ENCODE data around the gene SHISAL2A. TPM values are rescaled to one million over a fixed set of nuclear protein-coding genes. Genes with fewer than 3 reads are reported as not detected.
A peak's percentile ranks its signal among the peaks of the same experiment; 100 is the strongest.
"Not testable (repeated sequence)": the region's sequence is repeated elsewhere in the genome, so short reads cannot be mapped to it uniquely, and the experiment has no call there.

The SHISAL2A gene
- total RNA-seq, 5 donors from 2014 or later (not counting 1 experiment from before 2014, with no cell fraction given), result 38.4 to 80.7 (median 74.7) TPM

GRCh38 chr1:52679498-52679897 lies 46.5 kb downstream of the SHISAL2A start:
- peaks cover 8 to 23% of the 10 kb centered on the region in 2 donors for H3K36me3 ChIP-seq (ENCODE audit: control insufficient read depth in 2 of 2, extremely low read depth in 1 of 2, insufficient read depth in 1 of 2, low read length in 1 of 2)
- no peak for DNase-seq
- Mint-ChIP-seq H3K27me3 (no peaks in the 10 kb centered on the region), H3K4me3 (no peak overlapping the region), H3K27ac (peak overlapping the region in 1 of 2 donors; percentile 19), H3K9me3 (no peaks in the 10 kb centered on the region), H3K4me1 (peaks cover 5 to 7% (median 7%) of the 10 kb centered on the region in 3 donors), H3K36me3 (peaks cover 24% of the 10 kb centered on the region)
- ChIA-PET POLR2A (no interaction called here), CTCF (interaction anchor here in 1 of 2 donors (0.7 kb wide), 1 partner anchor 122 kb away, joined by 3 read pairs; no protein-coding TSS in a partner anchor)
- no peaks in the 10 kb centered on the region for H3K27me3 ChIP-seq (replicated peaks in 1 of 2; ENCODE audit: control insufficient read depth in 2 of 2, extremely low read depth in 1 of 2, insufficient read depth in 2 of 2, low read length in 1 of 2)
- H3K4me1 ChIP-seq (ENCODE audit: control insufficient read depth in 1 of 2, extremely low read depth in 1 of 2, insufficient read depth in 2 of 2, low read length in 2 of 2), result peaks cover 0 to 4% of the 10 kb centered on the region in 2 experiments
- H3K9me3 ChIP-seq, result no peaks in the 10 kb centered on the region
- no peak overlapping the region for H3K4me3 ChIP-seq (ENCODE audit: control insufficient read depth in 1 of 2, extremely low read depth in 1 of 2, low read length in 1 of 2)
- ATAC-seq (replicated peaks in 1 of 4), result no peak
- H3K27ac ChIP-seq (ENCODE audit: low read length), result no peak overlapping the region
- WGBS (ENCODE audit: insufficient coverage), result 100% methylated on average over 1 of the region's 5 CpGs

- Mint-ChIP-seq H3K27me3 (no peaks in the 10 kb centered on the region), H3K4me1 (peaks cover 2 to 9% (median 3%) of the 10 kb centered on the region in 3 donors), H3K4me3 (no peak overlapping the region), H3K36me3 (peaks cover 18% of the 10 kb centered on the region), H3K9me3 (no peaks in the 10 kb centered on the region), H3K27ac (peak overlapping the region in 1 of 2 donors; percentile 40)
- 84% methylated on average over 2 of the region's 3 CpGs for WGBS (ENCODE audit: insufficient coverage)
- DNase-seq, result no peak
- no peaks in the 10 kb centered on the region for H3K4me1 ChIP-seq (ENCODE audit: control insufficient read depth in 1 of 2, extremely low read depth in 1 of 2, insufficient read depth in 2 of 2, low read length in 2 of 2)
- ChIA-PET POLR2A (interaction anchor here in 1 of 2 donors (0.8 kb wide), 1 partner anchor 647 kb away, joined by 4 read pairs; no protein-coding TSS in a partner anchor), CTCF (interaction anchor here in 1 of 2 donors (0.5 kb wide), 1 partner anchor 73 kb away, joined by 3 read pairs; no protein-coding TSS in a partner anchor)
- H3K27me3 ChIP-seq (replicated peaks in 1 of 2; ENCODE audit: control insufficient read depth in 2 of 2, extremely low read depth in 1 of 2, insufficient read depth in 2 of 2, low read length in 1 of 2), result no peaks in the 10 kb centered on the region
- peaks cover 8 to 15% of the 10 kb centered on the region in 2 donors for H3K36me3 ChIP-seq (ENCODE audit: control insufficient read depth in 2 of 2, extremely low read depth in 1 of 2, insufficient read depth in 1 of 2, low read length in 1 of 2)
- no peak for ATAC-seq (replicated peaks in 1 of 4)
- H3K9me3 ChIP-seq, result no peaks in the 10 kb centered on the region
- no peak overlapping the region for H3K27ac ChIP-seq (ENCODE audit: low read length)
- no peak overlapping the region for H3K4me3 ChIP-seq (ENCODE audit: control insufficient read depth in 1 of 2, extremely low read depth in 1 of 2, low read length in 1 of 2)
Observed at GRCh38 chr1:52680353-52680752, 47.4 kb downstream of the SHISAL2A start.

- no peak overlapping the region for H3K4me3 Mint-ChIP-seq
Observed at GRCh38 chr1:52681136-52681535, 48.2 kb downstream of the SHISAL2A start.

GRCh38 chr1:52683367-52683940 lies 50.5 kb downstream of the SHISAL2A start:
- Mint-ChIP-seq H3K9me3 (no peaks in the 10 kb centered on the region), H3K4me3 (no peak overlapping the region), H3K36me3 (peaks cover 20% of the 10 kb centered on the region), H3K4me1 (peaks cover 7 to 26% (median 10%) of the 10 kb centered on the region in 3 donors), H3K27ac (peak overlapping the region in 1 of 2 donors; percentile 52), H3K27me3 (no peaks in the 10 kb centered on the region)
- Histone ChIP-seq H3K36me3 (ENCODE audit: control insufficient read depth in 2 of 2, extremely low read depth in 1 of 2, insufficient read depth in 1 of 2, low read length in 1 of 2) (peaks cover 3 to 14% of the 10 kb centered on the region in 2 donors), H3K4me1 (ENCODE audit: control insufficient read depth in 1 of 2, extremely low read depth in 1 of 2, insufficient read depth in 2 of 2, low read length in 2 of 2) (peaks cover 0 to 7% of the 10 kb centered on the region in 2 experiments), H3K27ac (ENCODE audit: low read length) (no peak overlapping the region), H3K27me3 (replicated peaks in 1 of 2; ENCODE audit: control insufficient read depth in 2 of 2, extremely low read depth in 1 of 2, insufficient read depth in 2 of 2, low read length in 1 of 2) (no peaks in the 10 kb centered on the region), H3K4me3 (ENCODE audit: control insufficient read depth in 1 of 2, extremely low read depth in 1 of 2, low read length in 1 of 2) (no peak overlapping the region), H3K9me3 (no peaks in the 10 kb centered on the region)
- WGBS (ENCODE audit: insufficient coverage), result 80% methylated on average over 2 of the region's 4 CpGs
- POLR2A ChIA-PET, result no interaction called here
- CTCF ChIA-PET, result interaction anchor here in 1 of 2 donors (0.9 kb wide), 1 partner anchor 13 kb away, joined by 3 read pairs; no protein-coding TSS in a partner anchor
- no peak for ATAC-seq (replicated peaks in 1 of 4)
- DNase-seq, result no peak

More at GRCh38 chr1:52681136-52681535, 48.2 kb downstream of the SHISAL2A start:
- ChIA-PET POLR2A (no interaction called here), CTCF (no interaction called here)
- Mint-ChIP-seq H3K27me3 (no peaks in the 10 kb centered on the region), H3K36me3 (peaks cover 19% of the 10 kb centered on the region), H3K9me3 (no peaks in the 10 kb centered on the region), H3K27ac (no peak overlapping the region), H3K4me1 (peaks cover 5 to 14% (median 8%) of the 10 kb centered on the region in 3 donors)
- H3K9me3 ChIP-seq, result no peaks in the 10 kb centered on the region
- peaks cover 0 to 6% of the 10 kb centered on the region in 2 experiments for H3K4me1 ChIP-seq (ENCODE audit: control insufficient read depth in 1 of 2, extremely low read depth in 1 of 2, insufficient read depth in 2 of 2, low read length in 2 of 2)
- peaks cover 8 to 11% of the 10 kb centered on the region in 2 donors for H3K36me3 ChIP-seq (ENCODE audit: control insufficient read depth in 2 of 2, extremely low read depth in 1 of 2, insufficient read depth in 1 of 2, low read length in 1 of 2)
- no peak overlapping the region for H3K27ac ChIP-seq (ENCODE audit: low read length)
- no peak for ATAC-seq (replicated peaks in 1 of 4)
- no peak for DNase-seq
- 100% methylated on average over 1 of the region's 4 CpGs for WGBS (ENCODE audit: insufficient coverage)
- H3K4me3 ChIP-seq (ENCODE audit: control insufficient read depth in 1 of 2, extremely low read depth in 1 of 2, low read length in 1 of 2), result no peak overlapping the region
- no peaks in the 10 kb centered on the region for H3K27me3 ChIP-seq (replicated peaks in 1 of 2; ENCODE audit: control insufficient read depth in 2 of 2, extremely low read depth in 1 of 2, insufficient read depth in 2 of 2, low read length in 1 of 2)

GRCh38 chr1:52684545-52684944 lies 51.6 kb downstream of the SHISAL2A start:
- Histone ChIP-seq H3K4me3 (ENCODE audit: control insufficient read depth in 1 of 2, extremely low read depth in 1 of 2, low read length in 1 of 2) (no peak overlapping the region), H3K27me3 (replicated peaks in 1 of 2; ENCODE audit: control insufficient read depth in 2 of 2, extremely low read depth in 1 of 2, insufficient read depth in 2 of 2, low read length in 1 of 2) (no peaks in the 10 kb centered on the region), H3K27ac (ENCODE audit: low read length) (no peak overlapping the region), H3K36me3 (ENCODE audit: control insufficient read depth in 2 of 2, extremely low read depth in 1 of 2, insufficient read depth in 1 of 2, low read length in 1 of 2) (peaks cover 0 to 14% of the 10 kb centered on the region in 2 donors), H3K4me1 (ENCODE audit: control insufficient read depth in 1 of 2, extremely low read depth in 1 of 2, insufficient read depth in 2 of 2, low read length in 2 of 2) (peaks cover 0 to 7% of the 10 kb centered on the region in 2 experiments), H3K9me3 (no peaks in the 10 kb centered on the region)
- Mint-ChIP-seq H3K9me3 (no peaks in the 10 kb centered on the region), H3K27me3 (no peaks in the 10 kb centered on the region), H3K27ac (peak overlapping the region in 1 of 2 donors; percentile 53), H3K4me1 (peaks cover 7 to 26% (median 10%) of the 10 kb centered on the region in 3 donors), H3K4me3 (no peak overlapping the region), H3K36me3 (peaks cover 20% of the 10 kb centered on the region)
- no peak for ATAC-seq (replicated peaks in 1 of 4)
- ChIA-PET CTCF (interaction anchor here (0.6 to 1.1 kb wide), 4 partner anchors 19 to 261 kb away, joined by 3 read pairs; no protein-coding TSS in a partner anchor), POLR2A (interaction anchor here (0.6 to 0.7 kb wide), 2 partner anchors 18 to 318 kb away, joined by 3 read pairs; no protein-coding TSS in a partner anchor)
- no CpG with 5 or more reads among the region's 1 CpG for WGBS (ENCODE audit: insufficient coverage)
- no peak for DNase-seq

- not testable (repeated sequence) for H3K9me3 Mint-ChIP-seq; H3K27me3 Mint-ChIP-seq; H3K9me3 ChIP-seq; H3K4me1 ChIP-seq (ENCODE audit: control insufficient read depth in 1 of 2, extremely low read depth in 1 of 2, insufficient read depth in 2 of 2, low read length in 2 of 2); H3K27me3 ChIP-seq (replicated peaks in 1 of 2; ENCODE audit: control insufficient read depth in 2 of 2, extremely low read depth in 1 of 2, insufficient read depth in 2 of 2, low read length in 1 of 2); H3K4me3 ChIP-seq (ENCODE audit: control insufficient read depth in 1 of 2, extremely low read depth in 1 of 2, low read length in 1 of 2); H3K4me3 Mint-ChIP-seq
- ATAC-seq (replicated peaks in 1 of 4), result peak; percentile 93 to 100 (median 96)
- ChIA-PET POLR2A (interaction anchor here (0.5 to 0.6 kb wide), 2 partner anchors 41 to 49 kb away, joined by 3 to 7 read pairs; no protein-coding TSS in a partner anchor), CTCF (interaction anchor here (0.6 to 2.4 kb wide), 16 partner anchors 9 to 533 kb away, joined by 3 to 10 read pairs (median 4); partner anchors contain the start of genes ORC1 (in 1 of the 2), PRPF38A (in 1 of the 2), SHISAL2A (in 1 of the 2) and TUT4 (in 1 of the 2))
- Histone ChIP-seq H3K36me3 (ENCODE audit: control insufficient read depth in 2 of 2, extremely low read depth in 1 of 2, insufficient read depth in 1 of 2, low read length in 1 of 2) (peaks cover 0 to 14% of the 10 kb centered on the region in 2 donors), H3K27ac (ENCODE audit: low read length) (peak overlapping the region; percentile 62)
- Mint-ChIP-seq H3K4me1 (peaks cover 7 to 26% (median 10%) of the 10 kb centered on the region in 3 donors), H3K36me3 (peaks cover 16% of the 10 kb centered on the region), H3K27ac (peak overlapping the region; percentile 78 to 80)
- DNase-seq, result peak; percentile 65 to 90 (median 77)
- WGBS (ENCODE audit: insufficient coverage), result 52% methylated on average over 12 of the region's 17 CpGs
Observed at GRCh38 chr1:52686261-52686751, 53.3 kb downstream of the SHISAL2A start.

Data from T-cell (primary cell).